Breast epithelium (tissue), 3 donors: Measurements from ENCODE around the gene LENG1.

Experiments used
- POLR2A ChIP-seq: fragments of 450-650 bp; IDR thresholded peaks from one replicate; pipeline ENCODE4 v1.6.1; 2016; ENCODE audit warnings: antibody characterized with exemption, mild to moderate bottlenecking, moderate library complexity
- POLR2AphosphoS5 ChIP-seq, 3 donors: sonication (generic); formaldehyde crosslinking; IDR thresholded peaks; one replicate each; pipeline ENCODE4 v1.6.1; 2017; ENCODE audit warnings: antibody characterized with exemption in 3 of 3
- TF ChIP-seq, protein P1 (sequence below), 3 donors: fragments of 450-650 bp; IDR thresholded peaks; one replicate each; pipeline ENCODE4 v1.5.1; 2016 to 2017; ENCODE audit warnings: antibody characterized with exemption in 3 of 3, mild to moderate bottlenecking in 3 of 3, moderate library complexity in 3 of 3

GRCh38 chr19:54172471-54173358, 13.2 kb upstream of the LENG1 start, which contains the start of gene TMC4:
- TF ChIP-seq POLR2A (peak; percentile 31), POLR2AphosphoS5 (IDR thresholded peaks at IDR 0.05) (no peak)
- TF ChIP-seq, protein P1, sequence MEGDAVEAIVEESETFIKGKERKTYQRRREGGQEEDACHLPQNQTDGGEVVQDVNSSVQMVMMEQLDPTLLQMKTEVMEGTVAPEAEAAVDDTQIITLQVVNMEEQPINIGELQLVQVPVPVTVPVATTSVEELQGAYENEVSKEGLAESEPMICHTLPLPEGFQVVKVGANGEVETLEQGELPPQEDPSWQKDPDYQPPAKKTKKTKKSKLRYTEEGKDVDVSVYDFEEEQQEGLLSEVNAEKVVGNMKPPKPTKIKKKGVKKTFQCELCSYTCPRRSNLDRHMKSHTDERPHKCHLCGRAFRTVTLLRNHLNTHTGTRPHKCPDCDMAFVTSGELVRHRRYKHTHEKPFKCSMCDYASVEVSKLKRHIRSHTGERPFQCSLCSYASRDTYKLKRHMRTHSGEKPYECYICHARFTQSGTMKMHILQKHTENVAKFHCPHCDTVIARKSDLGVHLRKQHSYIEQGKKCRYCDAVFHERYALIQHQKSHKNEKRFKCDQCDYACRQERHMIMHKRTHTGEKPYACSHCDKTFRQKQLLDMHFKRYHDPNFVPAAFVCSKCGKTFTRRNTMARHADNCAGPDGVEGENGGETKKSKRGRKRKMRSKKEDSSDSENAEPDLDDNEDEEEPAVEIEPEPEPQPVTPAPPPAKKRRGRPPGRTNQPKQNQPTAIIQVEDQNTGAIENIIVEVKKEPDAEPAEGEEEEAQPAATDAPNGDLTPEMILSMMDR (IDR thresholded peaks at IDR 0.05), result peak; percentile 22 to 66 (median 40)
